Daoy (cell line): ENCODE data around the gene PHTF1. TPM values are rescaled to one million over a fixed set of nuclear protein-coding genes. Genes with fewer than 3 reads are reported as not detected.
"Not testable (repeated sequence)": the region's sequence is repeated elsewhere in the genome, so short reads cannot be mapped to it uniquely, and the experiment has no call there.

Experiments used
- DNase-seq: peaks from one replicate; pipeline ENCODE4 v3.0.0-alpha.2; 2015; ENCODE audit warnings: low read depth
- total RNA-seq: library from RNA; depleted of rRNA; stranded (reverse); fragments of >200 nt; shearing (Covaris generic); gene quantifications from 2 replicates; pipeline ENCODE4 v1.2.3, GENCODE V29; 2014

PHTF1 gene
- total RNA-seq, 1 experiment from 2014 or later, result 89.4 TPM

GRCh38 chr1:113777561-113777960 is 18.3 kb upstream of the PHTF1 start:
- DNase-seq, result no peak

GRCh38 chr1:113770031-113770430 is 10.7 kb upstream of the PHTF1 start:
- DNase-seq, result no peak

DNA sequence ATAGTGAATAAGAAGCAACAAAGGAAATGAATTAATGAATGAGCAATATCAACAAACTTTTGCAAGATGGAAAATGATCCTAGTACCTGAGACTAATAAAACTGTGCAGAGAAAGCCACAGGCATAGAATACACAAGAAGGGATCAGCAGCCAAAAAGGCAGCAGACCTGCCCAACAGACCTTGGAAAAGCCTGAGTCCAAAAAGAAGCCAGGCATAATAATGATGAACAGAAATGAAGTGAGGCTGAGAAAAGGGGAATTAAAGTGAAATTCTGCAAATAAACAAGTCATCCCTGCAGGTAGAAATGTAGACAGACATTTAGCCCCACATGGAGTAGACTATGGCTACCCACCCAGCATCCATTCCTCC is 10.3 kb upstream of the PHTF1 start:
- no peak for DNase-seq

GRCh38 chr1:113768916-113769600 is 9.8 kb upstream of the PHTF1 start:
- DNase-seq, result no peak

- DNase-seq, result no peak
These were observed 6.3 kb upstream of the PHTF1 start for GRCh38 chr1:113765306-113766230.

GRCh38 chr1:113763661-113764060 is 4.4 kb upstream of the PHTF1 start:
- DNase-seq, result no peak

DNA sequence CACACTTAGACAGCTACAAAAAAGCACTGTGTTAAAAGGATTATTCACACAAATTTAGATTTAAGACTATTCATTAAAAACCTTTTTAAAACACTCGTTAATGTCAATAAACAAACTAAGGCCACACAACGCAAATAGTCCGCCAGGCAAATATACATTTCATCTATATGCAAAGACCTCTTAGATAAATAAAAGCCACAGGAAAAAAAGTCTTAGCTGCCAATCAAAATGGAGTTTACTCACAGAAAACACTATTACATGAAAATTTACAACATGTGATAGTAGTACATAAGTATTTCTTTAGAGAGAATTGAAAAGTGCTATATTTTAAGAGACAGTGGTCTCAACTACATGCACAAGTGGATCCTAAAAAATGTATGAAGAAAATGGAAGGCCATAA is 2.7 kb upstream of the PHTF1 start:
- DNase-seq, result no peak

DNA sequence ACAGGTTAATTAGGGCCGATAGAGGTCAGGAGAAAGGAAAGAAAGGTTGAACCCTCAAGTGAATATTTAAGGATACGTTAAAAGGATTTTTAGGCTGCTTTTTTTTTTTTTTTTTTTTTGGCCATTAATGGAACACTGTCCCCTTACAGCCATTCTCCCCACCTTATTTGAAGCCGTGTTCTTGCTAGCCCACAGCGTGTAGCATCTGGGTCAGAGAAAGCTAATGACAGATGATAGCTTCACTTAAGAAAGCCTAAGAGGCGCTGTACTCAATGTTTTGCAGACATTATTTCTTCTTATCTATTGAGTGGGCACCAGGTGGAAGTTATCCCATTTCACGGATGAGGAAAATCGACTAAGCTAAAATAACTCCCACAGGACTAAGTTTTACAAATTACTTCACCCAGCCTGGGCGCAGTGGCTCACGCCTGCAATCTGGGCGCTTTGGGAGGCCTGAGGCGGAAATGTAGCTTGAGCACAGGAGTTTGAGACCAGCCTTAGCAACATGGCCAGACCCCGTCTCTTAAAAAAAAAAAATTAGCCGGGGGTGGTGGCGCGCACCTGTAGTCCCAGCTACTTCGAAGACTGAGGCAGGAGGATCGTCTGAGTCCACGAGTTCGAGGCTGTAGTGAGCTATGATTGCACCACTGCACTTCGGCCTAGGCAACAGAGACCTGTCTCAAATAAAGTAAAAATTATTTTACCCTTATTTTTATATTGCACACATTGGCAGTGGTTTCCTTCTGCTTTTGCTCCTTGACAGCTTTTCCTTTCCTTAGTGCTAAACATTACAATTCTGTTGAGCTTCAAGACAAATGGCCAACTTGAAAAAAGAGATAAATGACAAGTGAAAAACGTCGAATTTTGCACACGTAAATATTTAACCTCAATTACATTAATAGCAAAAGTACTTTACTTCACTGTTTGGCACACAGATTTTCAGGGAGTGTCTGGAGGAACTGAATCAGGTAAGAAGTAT is 1.1 kb upstream of the PHTF1 start:
- no peak for DNase-seq

DNA sequence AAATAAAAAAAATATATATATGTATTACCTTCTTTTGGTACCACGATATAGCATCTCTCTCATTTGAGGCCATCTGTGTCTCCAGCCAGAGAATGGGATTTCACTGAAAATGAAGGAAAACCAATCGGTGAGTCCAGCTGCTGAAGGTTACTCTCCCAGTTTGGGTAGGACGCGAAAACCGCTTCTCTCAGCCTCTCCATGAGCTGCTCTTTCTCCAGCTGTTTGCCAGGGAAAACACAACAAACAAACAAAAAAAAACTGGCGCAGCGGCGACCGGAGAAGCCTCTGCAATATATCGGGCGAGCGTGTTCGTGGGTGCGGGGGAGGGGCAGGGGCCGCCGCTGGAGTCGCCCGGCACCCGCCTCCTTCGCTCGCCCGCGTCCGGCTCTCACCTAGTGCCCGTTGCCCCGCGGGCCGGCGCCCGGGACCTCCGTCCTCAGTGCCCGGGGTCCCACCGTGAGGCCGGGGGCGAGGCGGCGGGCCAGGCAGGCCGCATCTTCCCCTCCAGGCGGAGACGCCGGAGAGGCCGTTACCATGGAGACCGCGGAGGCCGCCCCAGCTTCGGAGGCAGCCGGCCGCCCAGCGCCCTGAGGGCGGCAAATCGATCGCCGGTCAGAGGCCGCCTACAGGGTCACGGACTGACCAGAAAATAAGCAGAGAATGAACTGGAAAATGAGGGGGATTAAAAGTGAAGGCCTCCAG is 504 bp downstream of the PHTF1 start:
- peak; percentile 72 for DNase-seq

GRCh38 chr1:113756461-113756860 is 2.8 kb downstream of the PHTF1 start:
- no peak for DNase-seq

DNA sequence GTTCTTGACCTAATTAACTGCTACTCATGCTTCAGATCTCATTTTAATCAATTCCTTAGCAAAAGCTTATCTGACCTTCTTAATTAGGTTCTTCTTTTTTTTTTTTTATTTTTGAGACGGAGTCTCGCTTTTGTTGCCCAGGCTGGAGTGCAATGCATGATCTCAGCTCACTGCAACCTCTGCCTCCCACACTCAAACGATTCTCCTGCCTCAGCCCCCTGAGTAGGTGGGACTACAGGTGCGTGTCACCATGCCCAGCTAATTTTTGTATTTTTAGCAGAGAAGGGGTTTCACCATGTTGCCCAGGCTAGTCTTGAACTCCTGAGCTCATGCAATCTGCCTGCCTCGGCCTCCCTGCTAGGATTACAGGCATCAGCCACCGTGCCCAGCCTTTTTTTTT is 6.0 kb downstream of the PHTF1 start:
- not testable (repeated sequence) for DNase-seq

GRCh38 chr1:113751516-113751915 is 7.8 kb downstream of the PHTF1 start:
- DNase-seq, result no peak

- DNase-seq, result no peak
These were observed 8.2 kb downstream of the PHTF1 start for GRCh38 chr1:113751114-113751513.

DNA sequence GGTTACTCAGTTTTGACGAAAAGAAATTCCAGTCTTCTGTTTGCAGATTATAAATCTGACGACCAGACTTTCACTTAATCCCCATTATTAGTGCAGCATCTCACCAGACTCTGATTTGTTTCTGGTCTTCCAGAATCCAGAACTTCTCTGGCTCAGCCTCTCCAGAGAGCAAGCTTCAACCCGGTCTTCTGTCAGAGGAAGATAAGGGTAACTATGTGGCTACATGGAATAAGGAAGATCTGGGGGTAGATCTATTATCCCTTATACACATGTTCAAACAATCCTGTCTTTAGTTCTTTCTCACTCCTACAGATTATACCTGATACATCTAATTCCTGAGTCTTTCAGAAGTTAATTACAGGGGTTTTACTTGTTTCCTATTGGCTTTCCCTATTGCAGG is 9.9 kb downstream of the PHTF1 start:
- no peak for DNase-seq

DNA sequence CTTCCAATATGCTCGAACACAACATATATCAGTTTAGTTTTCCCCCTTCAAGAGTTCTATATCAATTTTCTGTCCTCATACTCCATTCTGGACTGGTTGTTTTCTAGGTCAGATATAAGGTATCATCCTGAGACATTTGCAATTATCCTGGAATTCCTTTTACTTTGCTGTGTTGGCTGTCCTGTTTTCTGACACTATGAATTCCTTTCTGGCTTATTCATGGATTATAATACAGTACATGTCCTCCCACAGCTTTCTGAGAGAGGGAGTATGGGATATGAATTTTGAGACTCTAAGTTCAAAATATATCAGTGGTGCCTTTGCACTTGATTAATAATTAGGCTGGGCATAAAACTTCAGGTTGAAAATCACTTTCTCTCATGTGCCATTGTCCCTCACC is 11.9 kb downstream of the PHTF1 start:
- no peak for DNase-seq

DNA sequence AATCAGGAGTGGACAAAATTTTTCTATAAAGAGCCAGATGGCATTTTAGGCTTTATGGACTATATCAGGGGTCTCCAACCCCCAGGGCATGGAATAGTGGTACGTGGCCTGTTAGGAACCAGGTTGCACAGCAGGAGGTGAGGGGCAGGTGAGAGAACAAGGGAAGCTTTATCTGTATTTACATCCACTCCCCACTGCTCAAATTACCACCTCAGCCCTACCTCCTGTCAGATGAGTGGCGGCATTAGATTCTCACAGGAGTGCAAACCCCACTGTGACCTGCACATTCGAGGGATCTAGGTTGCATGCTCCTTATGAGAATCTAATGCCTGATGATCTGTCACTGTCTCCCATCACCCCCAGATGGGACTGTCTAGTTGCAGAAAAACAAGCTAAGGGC is 13.9 kb downstream of the PHTF1 start:
- no peak for DNase-seq

DNA sequence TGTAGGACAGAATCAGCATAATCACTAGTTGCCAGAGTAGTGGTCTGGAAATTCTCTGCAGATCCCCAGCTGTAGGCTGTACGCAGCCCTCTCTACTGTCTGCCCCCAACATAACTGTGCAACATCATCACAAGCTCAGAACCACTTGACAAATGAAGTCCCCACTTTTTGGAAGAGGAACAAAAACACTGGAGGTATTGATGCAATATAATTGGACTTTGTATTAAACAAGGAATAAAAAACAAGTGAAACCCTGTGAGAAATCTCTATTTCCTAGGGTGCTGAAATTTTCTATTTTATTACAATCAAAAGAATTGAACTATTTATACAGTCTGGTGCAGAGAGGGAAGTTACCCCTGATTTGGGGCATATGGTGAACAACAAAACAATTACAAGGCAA is 15.2 kb downstream of the PHTF1 start:
- no peak for DNase-seq

GRCh38 chr1:113742515-113742914 is 16.8 kb downstream of the PHTF1 start:
- no peak for DNase-seq

DNA sequence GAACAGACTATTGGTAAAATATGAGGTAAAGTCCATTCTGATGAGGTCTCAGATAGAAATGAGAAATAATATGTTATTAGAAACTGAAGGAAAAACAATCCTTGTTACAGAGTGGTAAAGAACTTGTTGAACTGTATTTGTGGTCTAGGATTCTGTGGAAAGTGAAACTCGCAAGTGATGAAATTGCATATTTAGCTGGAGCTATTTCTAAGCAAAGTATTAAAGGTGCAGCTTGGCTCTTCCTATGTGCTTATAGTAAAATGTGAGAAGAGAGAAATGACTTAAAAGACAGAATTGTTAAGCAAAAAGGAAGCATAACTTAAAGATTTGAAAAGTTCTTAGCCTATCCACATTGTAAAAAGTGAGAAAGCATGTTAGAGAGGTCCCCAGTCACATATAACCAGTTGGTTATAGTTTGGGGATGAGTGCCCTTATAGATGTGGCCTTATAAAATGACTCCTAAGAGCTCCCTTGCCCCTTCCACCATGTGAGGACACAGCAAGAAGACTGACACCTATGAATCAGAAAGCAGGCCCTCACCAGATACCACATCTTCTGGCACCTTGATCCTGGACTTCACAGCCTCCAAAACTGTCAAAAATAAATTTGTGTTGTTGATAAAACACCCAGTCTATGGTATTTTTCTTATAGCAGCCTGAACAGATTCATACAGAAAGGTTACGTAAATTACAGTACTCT is 24.8 kb downstream of the PHTF1 start:
- no peak for DNase-seq

GRCh38 chr1:113732802-113733201 is 26.5 kb downstream of the PHTF1 start:
- DNase-seq, result no peak

DNA sequence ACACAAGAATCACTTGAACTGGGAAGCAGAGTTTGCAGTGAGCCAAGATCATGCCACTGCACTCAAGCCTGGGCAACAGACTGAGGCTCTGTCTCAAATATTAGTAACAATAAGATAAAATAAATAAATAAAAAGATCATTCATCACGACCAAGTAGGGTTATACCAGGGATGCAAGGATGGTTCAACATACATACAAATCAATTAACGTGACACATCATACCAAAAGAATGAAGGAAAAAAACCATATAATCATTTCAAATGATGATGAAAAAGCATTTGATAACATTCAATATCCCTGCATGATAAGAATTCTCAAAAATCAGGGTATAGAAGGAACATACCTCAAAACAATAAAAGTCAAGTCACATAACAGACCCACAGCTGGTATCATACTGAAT is 38.3 kb downstream of the PHTF1 start:
- DNase-seq, result no peak
